Left ventricle myocardium inferior (tissue), 1 donor: ENCODE data around the gene CARD16. TPM values are rescaled to one million over a fixed set of nuclear protein-coding genes. Genes with fewer than 3 reads are reported as not detected.
"Not testable (repeated sequence)": the region's sequence is repeated elsewhere in the genome, so short reads cannot be mapped to it uniquely, and the experiment has no call there.

Source experiments
- DNase-seq: peaks from one replicate; pipeline ENCODE4 v3.0.0-alpha.2; 2020
- H3K27ac ChIP-seq: fragments of 200-600 bp; replicated peaks from 2 replicates; pipeline ENCODE4 v1.8.0; 2021
- H3K27me3 ChIP-seq: fragments of 200-600 bp; 2 replicates; pipeline ENCODE4 v1.8.0; 2021; ENCODE audit warnings: low read depth
- H3K36me3 ChIP-seq: fragments of 200-600 bp; 2 replicates; pipeline ENCODE4 v1.8.0; 2021
- H3K4me1 ChIP-seq: fragments of 200-600 bp; 2 replicates; pipeline ENCODE4 v1.8.0; 2021
- H3K4me3 ChIP-seq: fragments of 200-600 bp; 2 replicates; pipeline ENCODE4 v1.8.0; 2021; ENCODE audit warnings: mild to moderate bottlenecking, moderate library complexity
- H3K9me3 ChIP-seq: fragments of 200-600 bp; replicated peaks from 2 replicates; pipeline ENCODE4 v1.8.0; 2021
- CTCF ChIP-seq: fragments of 200-600 bp; IDR thresholded peaks from 2 replicates; pipeline ENCODE4 v1.8.0; 2021; ENCODE audit warnings: antibody characterized with exemption, mild to moderate bottlenecking, borderline replicate concordance
- intact Hi-C: fragments of 100-400 bp; cut with micrococcal nuclease; formaldehyde crosslinking; loops from one replicate; pipeline ENCODE4 v1.11.0; 2022
- long read RNA-seq: library from polyadenylated mRNA; unstranded; transcript quantifications from one replicate; pipeline ENCODE4 v2.0.0, GENCODE V29; 2021
- total RNA-seq: library from RNA; stranded (reverse); fragmentation: NEBNext Ultra II Directional; extraction: Animal tissue kit (Norgen Biotek cat#: 25700); gene quantifications from one replicate; pipeline ENCODE4 v1.2.1, GENCODE V29; 2021
- donor health status: DM: no; HTN: yes; CAD: no; lungs with severe emphysema.

The CARD16 gene
- total RNA-seq, result 8.3 TPM
- long read RNA-seq, partial matches to known transcripts, result 0 of 4 reads
- long read RNA-seq, other reads (novel, unspliced or antisense), result 0 of 4 reads

- peak within 1 kb of the TSS; percentile 63 for H3K4me3 ChIP-seq
- H3K27me3 ChIP-seq, H3K9me3 ChIP-seq, DNase-seq, intact Hi-C loops: not testable (repeated sequence)
- peak within 1 kb of the TSS; percentile 79 for H3K27ac ChIP-seq
- H3K4me1 ChIP-seq, result peaks cover 21% of the 10 kb centered on the region
- peaks cover 12% of the 10 kb centered on the region for H3K36me3 ChIP-seq
Observed at GRCh38 chr11:105044557-105045524, at the start of gene CARD16. Gene CARD16 (minus strand): TSS chr11:105045335. CDS start chr11:105045297, 38 bp downstream.

GRCh38 chr11:105092256-105093239, 47.4 kb upstream of the CARD16 start:
- Histone ChIP-seq H3K4me3 (no peak overlapping the region), H3K9me3 (no peaks in the 10 kb centered on the region)

GRCh38 chr11:105081412-105082150, 36.4 kb upstream of the CARD16 start:
- H3K4me1 ChIP-seq, result peaks cover 4% of the 10 kb centered on the region
- H3K4me3 ChIP-seq, result no peak overlapping the region
- no peak for DNase-seq
- H3K27ac ChIP-seq, result no peak overlapping the region
- TF ChIP-seq CTCF, result no peak
- H3K9me3 ChIP-seq, result no peaks in the 10 kb centered on the region
- no peaks in the 10 kb centered on the region for H3K36me3 ChIP-seq
- intact Hi-C loops, result no loop called here
- no peaks in the 10 kb centered on the region for H3K27me3 ChIP-seq

More at GRCh38 chr11:105092256-105093239, 47.4 kb upstream of the CARD16 start:
- intact Hi-C loops, result no loop called here
- Histone ChIP-seq H3K36me3 (no peaks in the 10 kb centered on the region), H3K27ac (no peak overlapping the region), H3K4me1 (no peaks in the 10 kb centered on the region), H3K27me3 (no peaks in the 10 kb centered on the region)
- TF ChIP-seq CTCF, result no peak
- no peak for DNase-seq

- intact Hi-C loops, H3K36me3 ChIP-seq: not testable (repeated sequence)
- peak overlapping the region; percentile 42 for H3K27ac ChIP-seq
Observed at GRCh38 chr11:105080171-105080906, 35.2 kb upstream of the CARD16 start.

GRCh38 chr11:105078283-105078682, 33.1 kb upstream of the CARD16 start:
- intact Hi-C loops, result no loop called here
- no peak overlapping the region for H3K27ac ChIP-seq
- no peak for DNase-seq
- no peaks in the 10 kb centered on the region for H3K27me3 ChIP-seq
- TF ChIP-seq CTCF, result no peak
- no peaks in the 10 kb centered on the region for H3K36me3 ChIP-seq
- H3K4me3 ChIP-seq, result no peak overlapping the region
- H3K4me1 ChIP-seq, result peaks cover 4% of the 10 kb centered on the region
- H3K9me3 ChIP-seq, result no peaks in the 10 kb centered on the region

More at GRCh38 chr11:105080171-105080906, 35.2 kb upstream of the CARD16 start:
- H3K9me3 ChIP-seq, H3K4me1 ChIP-seq, DNase-seq, H3K27me3 ChIP-seq: not testable (repeated sequence)
- peak overlapping the region; percentile 21 for H3K4me3 ChIP-seq

GRCh38 chr11:105077141-105077790, 32.1 kb upstream of the CARD16 start:
- H3K27ac ChIP-seq, H3K4me1 ChIP-seq, H3K36me3 ChIP-seq, H3K4me3 ChIP-seq, intact Hi-C loops, DNase-seq, H3K27me3 ChIP-seq, H3K9me3 ChIP-seq: not testable (repeated sequence)
